Measurements from ENCODE around the gene SAMD4A. TPM values are rescaled to one million over a fixed set of nuclear protein-coding genes. Genes with fewer than 3 reads are reported as not detected.
"Not testable (repeated sequence)": the region's sequence is repeated elsewhere in the genome, so short reads cannot be mapped to it uniquely, and the experiment has no call there.

Gene SAMD4A
- total RNA-seq, 2 donors from 2014 or later, result 80.4 to 236 TPM

GRCh38 chr14:54789781-54790480 is 223.0 kb downstream of the SAMD4A start:
- intact Hi-C loops (cut with DNase I), result no loop called here
- no peak for DNase-seq (ENCODE audit: low spot score)

GRCh38 chr14:54791001-54791400 is 224.1 kb downstream of the SAMD4A start:
- intact Hi-C loops (cut with DNase I), result no loop called here
- DNase-seq (ENCODE audit: low spot score), result no peak

- intact Hi-C loops (cut with DNase I), result no loop called here
- peak; percentile 58 for DNase-seq (ENCODE audit: low spot score)
Observed at GRCh38 chr14:54792288-54792687, 225.4 kb downstream of the SAMD4A start.

- intact Hi-C loops (cut with DNase I), result no loop called here
- no peak for DNase-seq (ENCODE audit: low spot score)
Observed at GRCh38 chr14:54794159-54794558, 227.2 kb downstream of the SAMD4A start.

GRCh38 chr14:54794796-54795195 is 227.9 kb downstream of the SAMD4A start:
- DNase-seq (ENCODE audit: low spot score), result peak; percentile 19
- intact Hi-C loops (cut with DNase I), result no loop called here

- intact Hi-C loops (cut with DNase I), result no loop called here
- DNase-seq (ENCODE audit: low spot score), result no peak
Observed at GRCh38 chr14:54796961-54797360, 230.0 kb downstream of the SAMD4A start.

GRCh38 chr14:54797556-54797955 is 230.6 kb downstream of the SAMD4A start:
- DNase-seq (ENCODE audit: low spot score), result peak; percentile 24
- intact Hi-C loops (cut with DNase I), result no loop called here

- intact Hi-C loops (cut with DNase I), result no loop called here
- no peak for DNase-seq (ENCODE audit: low spot score)
Observed at GRCh38 chr14:54797986-54798385, 231.1 kb downstream of the SAMD4A start.

- intact Hi-C loops (cut with DNase I), result no loop called here
- DNase-seq (ENCODE audit: low spot score), result no peak
Observed at GRCh38 chr14:54798465-54799124, 231.7 kb downstream of the SAMD4A start.

GRCh38 chr14:54801482-54801881 is 234.6 kb downstream of the SAMD4A start:
- intact Hi-C loops (cut with DNase I), result loop anchor here in 1 of 2 donors (10.0 kb wide), 1 partner anchor 247 kb away; no protein-coding TSS in a partner anchor
- not testable (repeated sequence) for DNase-seq (ENCODE audit: low spot score)

- DNase-seq (ENCODE audit: low spot score), result no peak
- intact Hi-C loops (cut with DNase I), result loop anchor here in 1 of 2 donors (10.0 kb wide), 1 partner anchor 249 kb away; no protein-coding TSS in a partner anchor
Observed at GRCh38 chr14:54803396-54803795, 236.5 kb downstream of the SAMD4A start.

- no peak for DNase-seq (ENCODE audit: low spot score)
- intact Hi-C loops (cut with DNase I), result loop anchor here in 1 of 2 donors (10.0 kb wide), 1 partner anchor 249 kb away; no protein-coding TSS in a partner anchor
Observed at GRCh38 chr14:54803926-54804537, 237.1 kb downstream of the SAMD4A start.

GRCh38 chr14:54804538-54805041 is 237.7 kb downstream of the SAMD4A start:
- intact Hi-C loops (cut with DNase I), result loop anchor here in 1 of 2 donors (10.0 kb wide), 1 partner anchor 250 kb away; no protein-coding TSS in a partner anchor

GRCh38 chr14:54805070-54805444 is 238.1 kb downstream of the SAMD4A start:
- no peak for DNase-seq (ENCODE audit: low spot score)
- intact Hi-C loops (cut with DNase I), result loop anchor here in 1 of 2 donors (10.0 kb wide), 1 partner anchor 250 kb away; no protein-coding TSS in a partner anchor

More at GRCh38 chr14:54804538-54805041, 237.7 kb downstream of the SAMD4A start:
- no peak for DNase-seq (ENCODE audit: low spot score)

- intact Hi-C loops (cut with DNase I), result loop anchor here (2.0 to 10.0 kb wide), 2 partner anchors 69 to 251 kb away; no protein-coding TSS in a partner anchor
- peak; percentile 96 for DNase-seq (ENCODE audit: low spot score)
Observed at GRCh38 chr14:54805445-54806322, 238.8 kb downstream of the SAMD4A start.

- DNase-seq (ENCODE audit: low spot score), result no peak
- intact Hi-C loops (cut with DNase I), result loop anchor here (2.0 to 10.0 kb wide), 2 partner anchors 70 to 252 kb away; no protein-coding TSS in a partner anchor
Observed at GRCh38 chr14:54806616-54807015, 239.7 kb downstream of the SAMD4A start.

GRCh38 chr14:54807428-54807827 is 240.5 kb downstream of the SAMD4A start:
- intact Hi-C loops (cut with DNase I), result loop anchor here (2.0 to 10.0 kb wide), 2 partner anchors 71 to 253 kb away; no protein-coding TSS in a partner anchor
- no peak for DNase-seq (ENCODE audit: low spot score)

- DNase-seq (ENCODE audit: low spot score), result no peak
- intact Hi-C loops (cut with DNase I), result loop anchor here (2.0 to 10.0 kb wide), 2 partner anchors 71 to 253 kb away; no protein-coding TSS in a partner anchor
Observed at GRCh38 chr14:54807881-54808280, 241.0 kb downstream of the SAMD4A start.

Data from posterior vena cava (tissue), 2 donors.